ENCODE data around the gene AGXT.

- TF ChIP-seq CTCF (IDR thresholded peaks at IDR 0.05) (no peak), POLR2A (IDR thresholded peaks at IDR 0.05) (no peak)
These were observed 44.9 kb upstream of the AGXT start for GRCh38 chr2:240823449-240824336.
